Fibroblast of the conjunctiva (primary cell): ENCODE results near the gene PPP2R5A.
"Not testable (repeated sequence)": the region's sequence is repeated elsewhere in the genome, so short reads cannot be mapped to it uniquely, and the experiment has no call there.

ENCODE experiments used
- DNase-seq: peaks from one replicate; pipeline ENCODE4 v3.0.0-alpha.2; 2010; ENCODE audit warnings: low read depth

Gene PPP2R5A

DNA sequence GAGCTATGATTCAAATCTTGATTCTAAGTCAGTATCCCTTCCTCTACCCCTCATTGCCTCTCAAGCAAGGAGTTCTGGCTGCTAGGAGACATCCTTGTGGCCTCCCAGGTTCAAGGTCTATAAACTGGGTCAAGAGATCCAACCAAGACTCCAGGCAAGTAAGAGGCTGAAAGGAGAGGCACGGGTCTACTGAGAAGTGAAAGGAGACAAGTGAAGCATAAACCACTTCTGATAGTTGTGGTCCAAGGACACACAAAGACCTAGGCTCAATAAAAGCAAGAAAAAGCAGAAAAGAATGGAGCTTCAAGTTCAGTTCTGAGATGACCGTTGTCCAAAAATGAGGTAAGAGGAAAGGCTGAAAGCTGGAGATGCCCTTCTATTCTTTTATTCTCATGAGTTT, 17.8 kb upstream of the PPP2R5A start:
- no peak for DNase-seq

DNA sequence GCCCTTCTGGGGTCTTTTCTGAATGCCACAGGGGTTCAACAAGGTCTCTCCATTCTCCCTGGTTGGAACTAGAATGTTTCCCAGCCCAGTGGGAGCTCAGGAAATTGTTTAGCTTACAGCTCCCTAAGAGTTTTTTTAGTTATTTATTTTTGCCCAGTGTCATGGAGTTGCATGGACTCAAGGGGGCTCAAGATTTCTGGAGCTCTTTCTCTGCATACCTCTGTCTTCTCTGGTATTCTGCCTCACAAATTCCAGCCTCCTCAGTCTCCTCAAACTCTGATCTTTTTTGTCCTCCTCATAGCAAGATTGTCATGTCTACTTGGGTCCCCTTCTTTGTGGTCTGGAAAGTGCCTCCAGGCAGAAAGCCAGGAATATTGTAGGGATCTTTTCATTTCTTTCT, 15.9 kb upstream of the PPP2R5A start:
- no peak for DNase-seq

DNA sequence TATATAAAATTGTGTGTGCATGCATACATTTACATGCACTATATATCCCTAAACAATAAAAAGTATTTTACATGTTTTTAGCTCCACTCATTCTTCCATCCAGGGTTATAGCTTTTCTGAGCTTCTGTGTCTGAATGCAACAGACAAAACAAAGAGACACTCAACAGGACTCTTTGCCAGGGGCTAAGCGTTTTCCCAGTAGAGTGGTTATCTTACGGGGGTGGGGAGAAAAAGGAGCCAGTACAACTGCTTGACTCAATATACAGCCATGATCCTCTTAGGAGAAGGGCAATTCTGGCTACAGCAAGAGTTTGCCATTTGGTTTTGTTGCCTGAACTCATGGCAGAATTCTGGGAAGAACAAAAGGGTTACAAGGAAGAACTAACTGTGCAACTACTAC, 14.6 kb upstream of the PPP2R5A start:
- DNase-seq: no peak

DNA sequence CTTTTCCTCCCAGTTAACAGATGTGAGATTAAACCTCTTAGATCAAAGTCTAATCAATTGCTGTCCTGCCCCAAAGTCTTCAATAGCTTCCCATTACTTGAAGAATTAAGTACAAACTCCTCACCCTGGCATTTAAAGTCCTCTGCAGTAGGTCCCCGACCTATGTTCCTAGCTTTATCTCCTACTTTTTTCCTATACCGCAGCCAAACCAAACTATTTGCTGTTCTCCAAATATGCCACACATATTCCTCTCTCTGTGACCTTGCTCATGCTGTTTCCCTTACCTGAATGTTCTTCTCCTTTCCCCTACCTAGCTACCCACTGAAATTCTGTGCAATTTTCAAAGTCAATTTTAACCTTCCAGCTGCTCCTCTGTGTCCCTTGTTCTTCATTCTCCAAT, 14.0 kb upstream of the PPP2R5A start:
- no peak for DNase-seq

DNA sequence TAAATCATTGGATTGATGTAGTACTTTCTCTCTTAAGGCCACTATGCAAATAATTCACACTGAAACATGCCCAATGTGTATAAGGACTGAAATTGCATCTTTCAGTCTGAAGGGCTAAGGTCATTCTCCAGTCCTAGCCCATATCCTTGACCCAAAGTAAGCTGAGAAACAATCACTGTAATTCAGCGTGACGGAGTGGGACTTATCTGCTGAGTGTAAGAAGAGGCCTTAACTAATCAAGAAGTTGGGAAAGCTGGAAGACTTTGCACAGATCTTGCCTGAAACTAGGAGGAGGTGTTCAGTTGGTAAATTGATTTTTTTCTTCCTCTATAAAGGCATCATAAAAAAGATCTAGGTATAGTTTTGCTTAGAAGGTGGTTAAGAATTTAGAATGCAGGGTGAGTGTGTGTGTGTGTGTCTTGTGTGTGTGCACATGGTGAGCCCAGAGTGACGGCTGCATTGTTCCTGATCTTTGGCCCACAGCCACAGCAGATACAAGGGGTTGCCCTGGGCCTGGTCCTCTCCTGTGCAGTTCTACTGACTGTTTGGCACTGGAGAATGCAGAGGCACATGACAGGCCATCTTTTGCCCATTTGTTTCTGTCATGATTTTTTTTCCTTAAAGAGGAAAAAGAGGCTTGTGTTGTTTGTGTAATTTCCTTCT, 13.3 kb upstream of the PPP2R5A start:
- no peak for DNase-seq

DNA sequence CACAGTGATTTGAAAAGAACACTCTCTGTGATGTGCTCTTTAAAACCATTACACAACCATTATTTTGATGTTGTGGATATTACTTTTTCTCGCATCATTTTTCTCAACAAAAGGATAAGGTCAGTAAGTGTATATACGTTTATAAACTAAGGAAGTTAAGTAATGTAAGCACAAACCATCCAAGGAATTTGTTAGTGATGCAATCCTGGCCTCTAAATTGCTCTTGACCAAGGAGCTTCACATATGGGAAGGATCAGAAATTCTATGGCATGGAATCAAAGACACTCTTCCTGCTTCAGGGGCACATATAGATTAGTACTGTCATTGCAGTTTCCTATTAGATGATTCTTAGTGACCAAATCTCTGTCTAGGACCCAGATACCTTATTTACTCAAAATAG, 3.6 kb upstream of the PPP2R5A start:
- no peak for DNase-seq

DNA sequence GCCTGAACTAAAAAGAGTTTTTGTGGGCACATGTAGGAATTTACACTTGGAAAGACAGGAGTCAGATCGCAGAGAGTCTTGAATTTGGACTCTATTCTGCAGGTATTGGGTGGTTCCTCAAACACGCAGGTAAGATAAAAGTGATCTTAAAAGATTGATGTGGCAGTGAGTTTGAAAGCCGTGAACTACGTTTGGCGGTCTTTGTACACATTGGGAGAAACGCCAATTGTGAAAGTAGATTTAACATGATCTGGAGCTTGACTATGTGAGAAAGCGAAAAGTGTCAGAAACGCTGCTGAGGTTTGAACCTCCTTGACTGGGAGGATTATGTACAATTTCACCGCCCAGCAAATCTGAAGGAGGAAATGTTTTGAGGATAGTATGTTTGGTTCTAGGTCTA, 1.5 kb upstream of the PPP2R5A start:
- DNase-seq: no peak

DNA sequence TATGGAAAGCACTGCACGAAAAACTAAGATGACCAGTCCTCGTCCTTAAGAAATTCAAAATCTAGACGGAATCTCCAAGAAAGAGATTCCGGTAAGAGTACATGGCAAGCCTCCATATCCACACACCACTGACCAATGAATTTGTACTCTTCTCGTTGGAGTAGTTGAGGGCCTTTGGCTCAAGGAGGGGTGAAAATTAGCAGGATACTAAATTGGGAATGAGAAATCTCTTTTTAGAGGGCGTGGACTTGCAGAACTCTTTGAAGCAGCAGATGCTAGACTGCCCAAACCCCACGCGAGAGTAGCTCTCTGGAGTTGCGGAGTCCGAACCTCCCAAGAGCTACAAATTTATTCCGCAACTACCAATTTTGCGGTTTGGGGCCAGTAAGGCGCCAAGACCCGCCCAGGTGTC, 872 bp upstream of the PPP2R5A start:
- DNase-seq: no peak

DNA sequence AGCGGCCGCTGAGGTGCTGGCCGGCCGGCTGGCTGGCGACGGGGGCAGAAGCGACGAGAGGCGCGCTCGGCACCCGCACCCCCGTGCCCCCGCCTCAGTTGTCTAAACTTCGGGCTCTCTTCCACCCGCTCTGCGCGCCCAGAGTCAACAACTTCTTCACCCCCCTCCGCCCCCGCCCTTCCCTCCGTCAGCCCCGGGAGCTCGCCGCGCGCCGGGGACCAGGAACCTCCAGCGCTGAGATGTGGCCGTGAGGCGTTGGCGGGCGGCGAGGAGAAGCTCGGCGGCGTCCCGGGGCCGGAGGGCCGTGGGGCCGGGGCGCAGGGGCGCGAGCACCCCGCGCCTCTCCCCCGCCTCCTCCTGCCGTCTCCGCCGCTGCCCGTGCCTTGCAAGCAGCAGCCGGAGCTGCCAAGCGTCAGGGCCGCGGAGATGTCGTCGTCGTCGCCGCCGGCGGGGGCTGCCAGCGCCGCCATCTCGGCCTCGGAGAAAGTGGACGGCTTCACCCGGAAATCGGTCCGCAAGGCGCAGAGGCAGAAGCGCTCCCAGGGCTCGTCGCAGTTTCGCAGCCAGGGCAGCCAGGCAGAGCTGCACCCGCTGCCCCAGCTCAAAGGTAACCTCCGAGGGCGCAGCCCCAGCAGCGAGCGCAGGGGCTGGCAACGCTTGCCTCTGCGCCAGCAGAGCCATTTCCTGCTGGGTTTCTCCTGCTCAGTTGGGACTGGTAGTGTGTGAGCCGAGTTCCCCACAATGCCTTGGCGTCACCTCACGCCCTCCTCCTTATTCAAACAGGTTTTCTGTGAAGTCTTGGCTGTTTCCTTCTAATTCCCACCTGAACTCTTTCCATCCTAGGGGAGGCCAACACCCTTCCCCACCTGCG, 710 bp downstream of the PPP2R5A start:
- DNase-seq: no peak

DNA sequence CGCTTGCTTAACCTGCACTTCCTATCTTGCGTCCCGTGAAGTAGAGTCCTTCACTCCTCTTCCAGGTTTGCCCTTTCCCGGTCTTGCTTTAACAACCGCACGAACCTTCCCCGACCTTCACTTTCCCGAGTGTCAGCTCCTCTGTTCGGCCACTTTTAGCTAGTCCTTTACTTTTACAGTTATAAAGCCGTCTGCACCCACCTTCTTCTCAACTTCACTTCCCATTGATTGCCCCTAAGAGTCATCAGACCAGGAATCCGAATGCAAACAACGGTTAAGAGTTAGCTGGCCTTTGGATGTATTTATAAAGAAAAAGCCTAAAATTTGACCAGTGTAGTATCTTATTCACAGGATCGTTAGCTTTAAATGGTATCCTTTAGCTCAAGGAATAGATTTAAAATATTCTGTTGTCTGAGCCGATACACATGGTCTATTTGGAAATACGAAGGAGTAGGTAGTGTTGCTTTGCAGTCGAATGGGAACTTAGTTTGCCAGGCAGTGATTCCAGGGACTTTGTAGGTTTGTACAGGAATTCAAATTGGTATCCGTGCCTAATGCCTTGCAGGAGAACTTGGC, 1.4 kb downstream of the PPP2R5A start:
- no peak for DNase-seq

DNA sequence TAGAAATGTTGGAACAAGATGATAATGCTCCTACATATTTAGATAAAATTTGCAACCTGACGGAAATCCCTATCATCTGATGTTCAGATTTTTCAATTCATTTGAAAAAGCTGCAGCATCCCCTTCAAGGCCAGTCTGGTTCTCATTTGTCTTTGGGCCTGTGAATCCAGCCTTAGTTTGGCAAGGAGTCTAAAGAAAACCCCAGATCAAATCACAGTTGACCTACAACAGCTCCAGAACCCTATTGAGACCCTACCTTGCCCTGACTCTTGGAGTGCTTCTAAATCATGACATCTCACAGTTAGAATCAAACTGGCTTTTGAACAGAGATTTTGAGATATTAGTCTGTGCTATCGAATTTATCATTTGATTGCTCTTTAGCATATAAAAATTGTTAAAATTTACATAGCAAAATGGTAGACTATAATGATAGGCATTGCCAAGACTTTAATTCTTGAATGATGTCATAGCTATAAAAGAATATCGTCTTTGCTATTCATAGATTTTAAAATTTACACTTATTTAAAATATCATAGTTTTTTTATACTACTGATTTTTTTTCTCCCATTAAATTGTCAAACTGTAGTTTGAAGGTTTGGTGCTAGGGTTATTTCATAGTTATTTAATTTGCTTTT, 2.2 kb downstream of the PPP2R5A start:
- DNase-seq: no peak

DNA sequence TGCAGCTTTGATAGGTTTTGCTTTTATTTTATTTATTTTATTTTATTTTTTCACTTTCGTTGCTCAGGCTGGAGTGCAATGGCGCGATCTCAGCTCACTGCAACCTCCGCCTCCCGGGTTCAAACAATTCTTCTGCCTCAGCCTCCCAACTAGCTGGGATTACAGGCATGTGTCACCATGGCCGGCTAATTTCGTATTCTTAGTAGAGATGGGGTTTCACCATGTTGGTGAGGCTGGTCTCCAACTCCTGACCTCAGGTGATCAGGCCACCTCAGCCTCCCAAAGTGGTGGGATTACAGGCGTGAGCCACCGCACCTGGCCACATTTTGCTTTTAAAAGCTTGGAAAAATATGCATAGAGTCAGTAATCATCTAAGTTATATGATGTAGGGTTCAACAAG, 2.8 kb downstream of the PPP2R5A start:
- DNase-seq: not testable (repeated sequence)

DNA sequence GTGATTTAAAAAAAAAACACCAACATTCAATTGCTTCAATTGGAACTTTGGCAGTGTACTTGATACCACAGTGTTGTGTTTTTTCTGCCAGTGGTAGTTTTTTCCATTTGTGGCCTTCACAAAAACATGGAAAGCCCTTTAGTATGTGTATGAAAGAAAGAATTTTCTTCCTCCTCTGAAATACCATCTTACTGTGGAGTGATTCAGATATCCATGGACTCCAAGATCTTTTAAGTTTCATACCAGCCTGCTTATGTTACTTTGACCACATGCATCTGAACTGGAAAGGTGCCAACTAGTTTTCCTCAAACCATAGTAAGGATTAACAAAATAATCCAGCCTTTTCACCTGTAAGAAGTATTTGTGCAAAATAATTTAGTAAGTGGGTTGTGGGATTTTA, 3.4 kb downstream of the PPP2R5A start:
- no peak for DNase-seq

DNA sequence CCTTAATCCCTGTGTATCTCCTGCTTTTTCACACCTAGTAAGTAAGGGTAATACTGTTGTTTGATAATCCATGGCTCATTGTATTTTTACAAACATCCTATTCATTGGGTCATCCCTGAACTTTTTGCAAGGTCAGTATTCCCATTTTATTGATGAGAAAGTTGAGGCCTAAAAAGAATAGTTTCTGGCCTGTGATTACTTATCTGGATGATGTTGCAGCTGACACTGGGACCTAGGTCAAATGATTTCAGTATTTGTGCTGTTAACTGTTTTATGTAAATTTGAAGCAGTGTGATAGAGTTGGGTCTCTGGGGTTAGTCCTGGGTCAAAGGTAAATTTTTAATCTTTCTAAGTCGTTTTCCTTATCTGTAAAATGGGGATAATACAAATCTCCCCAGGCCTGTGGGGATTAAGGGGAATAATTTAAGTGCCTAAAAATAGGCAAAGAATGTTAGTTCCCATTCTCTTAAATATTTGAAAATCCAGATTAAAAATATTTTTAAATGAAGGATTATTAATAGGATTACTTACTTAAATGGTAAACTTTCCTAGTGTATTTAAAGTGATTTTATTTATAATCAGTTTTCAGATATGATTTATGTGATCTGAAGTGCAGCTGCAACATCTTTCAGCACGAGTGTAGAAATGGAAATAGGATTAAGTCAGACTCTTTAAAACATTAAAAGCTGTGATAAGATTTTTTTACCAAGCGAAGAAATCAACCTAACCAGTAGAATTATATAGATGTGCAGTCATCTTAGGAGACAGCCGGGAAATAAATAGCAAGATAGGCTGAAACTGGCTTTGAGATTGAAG, 4.3 kb downstream of the PPP2R5A start:
- no peak for DNase-seq

DNA sequence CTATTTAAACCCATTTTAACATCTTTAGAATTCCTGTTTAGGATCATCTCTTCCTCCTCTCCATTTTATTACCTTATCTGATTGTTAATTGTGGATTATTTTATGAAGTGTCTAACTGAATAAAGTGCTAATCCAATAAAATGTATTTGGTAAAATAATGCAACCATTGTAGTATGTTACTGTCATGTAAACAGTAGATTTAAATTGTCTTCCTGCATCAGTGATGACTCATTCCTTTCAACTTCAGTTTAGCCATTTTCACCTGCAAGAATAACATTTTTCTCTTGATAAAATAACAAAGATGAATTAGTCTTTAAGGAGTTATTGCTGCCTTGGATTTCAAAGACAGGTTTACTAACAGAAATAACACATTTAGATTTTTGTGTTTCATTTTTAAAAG, 5.4 kb downstream of the PPP2R5A start:
- no peak for DNase-seq

DNA sequence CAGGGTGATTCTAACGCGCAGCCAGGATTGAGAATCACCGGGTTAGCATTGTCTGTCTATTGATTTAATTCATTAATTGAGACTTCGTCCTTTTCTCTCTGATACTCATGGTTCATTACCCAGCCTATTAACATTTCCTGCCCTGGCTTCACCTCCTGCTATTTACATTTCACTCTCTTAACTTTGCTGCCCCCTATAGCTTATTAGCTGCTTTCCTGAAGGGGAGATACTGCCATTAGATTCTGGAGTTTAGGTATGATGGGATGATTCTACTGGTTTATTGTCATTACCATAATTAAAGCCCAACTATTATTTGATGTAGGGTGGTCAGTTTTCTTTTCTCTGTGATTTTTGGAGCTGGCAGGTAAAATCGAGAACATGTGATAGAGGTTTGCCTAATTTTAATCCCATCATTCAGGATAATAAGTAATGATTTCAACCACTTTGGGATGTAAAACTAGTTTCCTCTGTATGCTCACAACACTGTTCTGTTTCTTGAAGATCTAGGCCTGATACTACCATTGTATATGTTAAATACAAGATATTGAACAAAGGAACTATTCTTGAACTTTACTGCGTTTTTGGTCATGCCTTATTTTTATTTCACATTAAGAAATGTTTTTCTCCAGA, 6.4 kb downstream of the PPP2R5A start:
- no peak for DNase-seq

DNA sequence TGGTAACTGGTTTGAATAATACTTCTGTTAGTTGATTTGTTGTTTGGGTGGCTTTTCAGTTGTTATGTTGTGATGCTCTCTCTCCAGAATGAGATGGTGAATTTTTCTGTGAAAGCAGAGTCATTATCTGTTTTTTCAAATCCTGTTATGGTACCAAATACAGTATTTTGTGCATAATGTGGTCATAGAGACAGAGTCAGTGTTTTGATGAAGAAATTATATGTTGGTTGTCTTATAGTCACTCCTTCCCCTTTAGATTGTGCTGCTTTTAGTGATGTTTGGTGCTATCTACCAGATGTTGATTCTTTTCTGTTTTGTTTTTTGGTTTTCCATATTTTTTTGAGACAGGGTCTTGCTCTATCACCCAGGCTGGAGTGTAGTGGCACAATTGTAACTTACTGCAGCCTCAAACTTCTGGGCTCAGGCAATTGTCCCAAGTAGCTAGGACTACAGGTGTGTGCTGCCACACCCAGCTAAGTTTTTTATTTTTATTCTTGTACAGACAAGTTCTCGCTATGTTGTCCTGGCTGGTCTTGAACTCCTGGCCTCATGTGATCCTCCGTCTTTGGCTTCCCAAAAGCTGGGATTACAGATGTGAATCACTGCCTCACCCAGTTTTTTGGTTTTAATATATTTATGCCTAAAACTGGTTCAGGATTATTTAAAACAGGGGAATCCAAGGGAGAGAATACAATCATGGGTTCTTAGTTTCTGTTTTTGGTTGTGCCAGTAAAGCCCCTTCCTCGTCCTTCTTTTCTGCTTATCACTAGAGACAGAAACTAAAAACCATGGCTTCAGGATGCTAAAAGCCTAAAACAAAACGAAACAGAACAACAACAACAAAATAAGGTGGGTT, 7.3 kb downstream of the PPP2R5A start:
- DNase-seq: no peak

DNA sequence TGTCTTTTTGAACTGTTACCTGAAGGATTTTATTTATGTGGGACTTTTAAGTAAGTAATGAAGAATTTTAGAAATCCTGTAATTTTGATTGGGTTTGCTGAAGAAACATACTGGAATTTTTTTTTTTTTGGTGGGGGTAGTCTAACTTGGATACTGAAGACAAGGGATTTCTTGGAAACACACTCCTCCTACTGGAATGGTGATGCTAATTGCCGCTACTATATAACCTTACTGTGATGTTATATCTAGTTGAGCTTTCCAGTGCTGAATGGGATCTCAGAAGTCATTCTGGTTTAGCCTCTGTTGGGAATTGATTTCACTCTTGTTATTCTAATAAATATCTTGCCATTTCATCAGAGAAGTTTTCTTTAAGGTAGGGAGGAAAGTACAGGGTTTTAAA, 8.4 kb downstream of the PPP2R5A start:
- no peak for DNase-seq

DNA sequence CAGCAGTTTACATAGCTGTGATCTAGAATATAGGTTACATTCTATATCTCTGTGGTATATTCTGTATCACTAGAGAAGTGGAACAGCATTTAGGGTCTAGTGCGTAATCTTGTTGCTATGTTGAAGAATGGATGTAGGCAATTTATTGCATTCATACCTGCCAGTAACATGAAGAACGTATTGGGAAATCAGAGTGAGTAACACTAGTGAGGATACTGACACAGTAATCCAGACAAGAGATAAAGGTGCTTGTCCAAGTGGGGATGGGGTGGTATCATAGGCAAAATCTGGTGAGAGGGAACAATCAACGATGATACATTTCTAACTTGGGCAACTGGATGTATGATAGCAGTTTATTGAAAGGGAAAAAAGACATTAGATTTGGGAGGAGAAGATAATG, 9.8 kb downstream of the PPP2R5A start:
- no peak for DNase-seq

DNA sequence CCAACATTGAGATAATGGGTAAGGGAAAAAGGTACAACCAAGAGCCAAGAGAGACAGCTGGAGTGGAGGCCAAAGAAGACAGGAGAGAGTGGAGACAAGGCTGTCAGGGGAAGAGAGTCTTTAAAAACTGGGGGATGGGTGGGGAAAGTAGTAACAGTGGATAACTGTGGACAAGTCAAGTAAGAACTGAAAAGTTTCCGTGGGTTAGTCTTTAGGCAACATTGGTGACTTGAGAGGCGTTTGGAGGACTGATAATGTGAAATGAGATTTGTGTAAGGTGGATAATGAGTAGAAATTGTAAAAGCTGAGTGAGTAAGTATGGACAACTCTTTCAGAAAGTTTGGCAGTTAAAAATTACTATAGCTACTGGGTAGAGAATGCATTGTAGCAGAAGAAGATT, 10.4 kb downstream of the PPP2R5A start:
- no peak for DNase-seq

DNA sequence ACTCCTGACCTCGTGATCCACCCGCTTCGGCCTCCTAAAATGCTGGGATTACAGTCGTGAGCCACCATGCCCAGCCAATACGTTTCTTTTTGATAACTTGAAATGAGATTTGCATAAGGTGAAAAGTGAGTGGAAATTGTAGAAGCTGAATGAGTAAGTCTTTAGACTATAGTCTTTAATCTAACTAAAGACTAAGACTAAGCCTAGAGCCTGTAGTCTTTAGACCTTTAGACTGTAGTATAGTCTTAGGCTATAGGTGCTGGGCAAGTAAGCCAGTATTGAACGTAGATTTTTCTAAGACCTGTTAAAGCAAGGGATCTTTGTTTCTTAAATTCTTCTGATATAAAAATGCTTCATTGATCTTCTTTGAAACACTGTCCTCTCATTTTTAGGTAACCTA, 12.1 kb downstream of the PPP2R5A start:
- DNase-seq: no peak
